ENCODE measurements around the gene WRAP73. TPM values are rescaled to one million over a fixed set of nuclear protein-coding genes. Genes with fewer than 3 reads are reported as not detected.

WRAP73 gene
- total RNA-seq, 1 experiment from 2014 or later, result 25.3 TPM

GRCh38 chr1:3599286-3599811, 50.6 kb downstream of the WRAP73 start:
- intact Hi-C loops (cut with micrococcal nuclease), result no loop called here
- no peak for DNase-seq (ENCODE audit: unreplicated experiment)
- no peak overlapping the region for H3K4me3 Mint-ChIP-seq (ENCODE audit: unreplicated experiment)
- POLR2A ChIA-PET, result no interaction called here
- no peaks in the 10 kb centered on the region for H3K4me1 Mint-ChIP-seq (ENCODE audit: insufficient read depth, unreplicated experiment)
- H3K9me3 Mint-ChIP-seq (ENCODE audit: unreplicated experiment), result no peaks in the 10 kb centered on the region
- no TSS peak for BruUV-seq (replicated peaks)
- CTCF ChIA-PET, result interaction anchor here (0.6 to 1.6 kb wide), 2 partner anchors 15 to 17 kb away, joined by 3 to 4 read pairs; no protein-coding TSS in a partner anchor
- TF ChIP-seq CTCF (IDR thresholded peaks at IDR 0.05; ENCODE audit: unreplicated experiment), result no peak
- no peaks in the 10 kb centered on the region for H3K36me3 Mint-ChIP-seq (ENCODE audit: insufficient read depth, unreplicated experiment)
- H3K27ac Mint-ChIP-seq (ENCODE audit: low read depth, unreplicated experiment), result no peak overlapping the region
- no peaks in the 10 kb centered on the region for H3K27me3 Mint-ChIP-seq (ENCODE audit: insufficient read depth, unreplicated experiment)

GRCh38 chr1:3598522-3599285, 51.2 kb downstream of the WRAP73 start:
- no peak for DNase-seq (ENCODE audit: unreplicated experiment)
- POLR2A ChIA-PET, result no interaction called here
- CTCF ChIA-PET, result interaction anchor here (0.6 kb wide), 1 partner anchor 17 kb away, joined by 3 read pairs; no protein-coding TSS in a partner anchor

DNA sequence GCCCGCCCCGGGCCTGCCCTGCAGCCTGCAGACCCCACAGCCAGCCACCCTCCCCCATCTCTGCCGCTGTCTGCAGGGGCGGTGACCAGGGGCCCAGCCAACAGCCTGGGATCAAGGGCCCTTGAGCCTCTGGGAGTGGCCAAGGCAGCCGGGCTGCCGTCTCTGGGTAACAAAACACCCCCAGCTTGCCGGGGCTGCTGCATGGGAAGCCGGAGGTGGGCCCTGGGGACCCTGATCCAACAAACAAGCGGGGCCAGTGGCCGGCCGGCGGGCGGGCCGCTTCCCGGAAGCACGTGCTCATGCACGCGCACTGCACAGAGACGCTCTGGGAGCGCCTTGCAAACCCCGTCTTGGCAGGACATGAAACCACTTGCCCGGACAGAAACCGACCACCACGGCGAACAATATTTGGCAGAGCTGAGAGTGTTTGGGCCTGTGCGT, 51.8 kb downstream of the WRAP73 start:
- no peaks in the 10 kb centered on the region for H3K9me3 Mint-ChIP-seq (ENCODE audit: unreplicated experiment)
- ChIA-PET POLR2A (no interaction called here), CTCF (no interaction called here)
- H3K4me1 Mint-ChIP-seq (ENCODE audit: insufficient read depth, unreplicated experiment), result no peaks in the 10 kb centered on the region
- BruUV-seq (replicated peaks), result no TSS peak
- H3K27me3 Mint-ChIP-seq (ENCODE audit: insufficient read depth, unreplicated experiment), result no peaks in the 10 kb centered on the region
- no peak overlapping the region for H3K27ac Mint-ChIP-seq (ENCODE audit: low read depth, unreplicated experiment)
- no peaks in the 10 kb centered on the region for H3K36me3 Mint-ChIP-seq (ENCODE audit: insufficient read depth, unreplicated experiment)
- TF ChIP-seq CTCF (IDR thresholded peaks at IDR 0.05; ENCODE audit: unreplicated experiment), result no peak
- no peak overlapping the region for H3K4me3 Mint-ChIP-seq (ENCODE audit: unreplicated experiment)
- no peak for DNase-seq (ENCODE audit: unreplicated experiment)
- intact Hi-C loops (cut with micrococcal nuclease), result no loop called here

More at GRCh38 chr1:3598522-3599285, 51.2 kb downstream of the WRAP73 start:
- no peak overlapping the region for H3K4me3 Mint-ChIP-seq (ENCODE audit: unreplicated experiment)
- H3K4me1 Mint-ChIP-seq (ENCODE audit: insufficient read depth, unreplicated experiment), result no peaks in the 10 kb centered on the region
- H3K36me3 Mint-ChIP-seq (ENCODE audit: insufficient read depth, unreplicated experiment), result no peaks in the 10 kb centered on the region
- no peak overlapping the region for H3K27ac Mint-ChIP-seq (ENCODE audit: low read depth, unreplicated experiment)
- BruUV-seq (replicated peaks), result no TSS peak
- intact Hi-C loops (cut with micrococcal nuclease), result no loop called here
- TF ChIP-seq CTCF (IDR thresholded peaks at IDR 0.05; ENCODE audit: unreplicated experiment), result no peak
- no peaks in the 10 kb centered on the region for H3K27me3 Mint-ChIP-seq (ENCODE audit: insufficient read depth, unreplicated experiment)
- H3K9me3 Mint-ChIP-seq (ENCODE audit: unreplicated experiment), result no peaks in the 10 kb centered on the region

- intact Hi-C loops (cut with micrococcal nuclease), result no loop called here
- DNase-seq (ENCODE audit: unreplicated experiment), result no peak
- no peaks in the 10 kb centered on the region for H3K36me3 Mint-ChIP-seq (ENCODE audit: insufficient read depth, unreplicated experiment)
- ChIA-PET CTCF (no interaction called here), POLR2A (no interaction called here)
- no peaks in the 10 kb centered on the region for H3K4me1 Mint-ChIP-seq (ENCODE audit: insufficient read depth, unreplicated experiment)
- H3K27ac Mint-ChIP-seq (ENCODE audit: low read depth, unreplicated experiment), result no peak overlapping the region
- H3K27me3 Mint-ChIP-seq (ENCODE audit: insufficient read depth, unreplicated experiment), result no peaks in the 10 kb centered on the region
- no peak overlapping the region for H3K4me3 Mint-ChIP-seq (ENCODE audit: unreplicated experiment)
- no TSS peak for BruUV-seq (replicated peaks)
- H3K9me3 Mint-ChIP-seq (ENCODE audit: unreplicated experiment), result no peaks in the 10 kb centered on the region
- no peak for TF ChIP-seq CTCF (IDR thresholded peaks at IDR 0.05; ENCODE audit: unreplicated experiment)
Measured at GRCh38 chr1:3597599-3597964, 52.3 kb downstream of the WRAP73 start.
